Measurements from ENCODE around the gene ARHGAP4. TPM values are rescaled to one million over a fixed set of nuclear protein-coding genes. Genes with fewer than 3 reads are reported as not detected.

The ARHGAP4 gene
- total RNA-seq (2021) (47.0 and 86.0 TPM in 2 replicates), Bru-seq, nascent RNA (percentile 54 among the genes with signal in this experiment), BruChase-seq, experiment 1, labeled RNA remaining after a 2-hour chase (percentile 56 among the genes with signal in this experiment), BruChase-seq, experiment 2, labeled RNA remaining after a 6-hour chase (percentile 58 among the genes with signal in this experiment)
- long read RNA-seq, transcript ARHGAP4-201 (22 exons, 3,235 nt), result major isoform, 6 of 53 reads
- long read RNA-seq, partial matches to known transcripts, result 36 of 53 reads
- long read RNA-seq, other reads (novel, unspliced or antisense), result 9 of 53 reads

DNA sequence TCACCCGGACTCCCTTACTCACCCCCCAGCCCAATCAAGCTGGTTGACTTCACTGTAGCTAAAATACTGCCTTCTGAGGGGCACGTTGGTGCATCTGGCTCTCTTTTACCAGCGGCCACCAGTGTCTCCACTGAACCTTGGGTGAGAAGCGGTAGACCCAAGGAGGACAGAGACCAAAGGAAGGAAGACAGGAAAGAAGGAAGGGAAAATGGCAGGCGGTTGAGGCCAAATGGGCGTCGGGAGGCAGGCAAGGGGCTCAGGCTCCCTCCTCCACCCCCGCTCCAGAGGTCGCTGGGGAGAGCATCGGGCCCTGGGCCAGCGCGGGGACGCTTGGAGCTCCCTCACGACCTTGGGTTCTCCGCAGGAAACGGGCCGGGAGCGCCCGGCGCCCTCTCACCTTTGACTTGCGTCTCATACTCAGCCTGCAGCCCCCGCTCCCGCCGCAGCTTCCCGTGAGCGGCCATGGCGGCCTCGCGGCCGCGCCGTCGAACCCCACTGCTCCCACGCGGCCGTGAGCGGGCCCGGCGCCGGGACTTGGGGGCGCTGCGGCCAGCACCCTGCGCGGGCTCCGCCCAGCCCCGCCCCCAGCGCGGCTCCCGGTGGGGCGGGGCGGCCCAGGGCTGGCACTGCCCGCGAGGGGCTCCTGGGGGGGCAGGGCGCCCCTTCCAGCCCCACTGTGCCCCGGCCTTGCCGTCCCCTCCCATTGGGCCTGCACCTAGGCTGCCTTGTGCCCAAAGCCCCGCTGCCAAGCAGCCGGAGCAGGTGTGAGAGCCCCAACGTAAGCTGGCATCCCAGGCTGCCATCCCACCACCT is at the start of gene ARHGAP4:
Gene ARHGAP4, minus strand, starts transcription at position 526 of the 813 bp plus-strand sequence. Its CDS starts 62 bp downstream, at position 464.
- Histone ChIP-seq H3K4me1 (replicated peaks; ENCODE audit: insufficient read depth) (peaks cover 17% of the 10 kb centered on the region; the same call in 1 of the 2 replicates), H3K27ac (peak within 1 kb of the TSS; percentile 86), H3K79me2 (ENCODE audit: low read depth) (no peaks in the 10 kb centered on the region), H3K36me3 (ENCODE audit: low read depth) (no peaks in the 10 kb centered on the region), H3K4me2 (peak within 1 kb of the TSS; percentile 98), H3K4me3 (peak within 1 kb of the TSS; percentile 86; the same call in 1 of the 2 replicates), H2AFZ (no peak within 1 kb of the TSS), H3K27me3 (ENCODE audit: insufficient read depth, low read depth) (no peaks in the 10 kb centered on the region), H3K9me3 (ENCODE audit: insufficient read depth, low read depth) (no peaks in the 10 kb centered on the region), H3K9me2 (ENCODE audit: insufficient read depth) (no peaks in the 10 kb centered on the region), H3F3A (ENCODE audit: insufficient read depth, low read depth) (peaks cover 18% of the 10 kb centered on the region; the same call in 1 of the 2 replicates), H4K20me1 (ENCODE audit: insufficient read depth) (no peaks in the 10 kb centered on the region)
- TF ChIP-seq EZH2 (IDR thresholded peaks at IDR 0.05; ENCODE audit: low read depth), result no peak
- TF ChIP-seq, protein P1, sequence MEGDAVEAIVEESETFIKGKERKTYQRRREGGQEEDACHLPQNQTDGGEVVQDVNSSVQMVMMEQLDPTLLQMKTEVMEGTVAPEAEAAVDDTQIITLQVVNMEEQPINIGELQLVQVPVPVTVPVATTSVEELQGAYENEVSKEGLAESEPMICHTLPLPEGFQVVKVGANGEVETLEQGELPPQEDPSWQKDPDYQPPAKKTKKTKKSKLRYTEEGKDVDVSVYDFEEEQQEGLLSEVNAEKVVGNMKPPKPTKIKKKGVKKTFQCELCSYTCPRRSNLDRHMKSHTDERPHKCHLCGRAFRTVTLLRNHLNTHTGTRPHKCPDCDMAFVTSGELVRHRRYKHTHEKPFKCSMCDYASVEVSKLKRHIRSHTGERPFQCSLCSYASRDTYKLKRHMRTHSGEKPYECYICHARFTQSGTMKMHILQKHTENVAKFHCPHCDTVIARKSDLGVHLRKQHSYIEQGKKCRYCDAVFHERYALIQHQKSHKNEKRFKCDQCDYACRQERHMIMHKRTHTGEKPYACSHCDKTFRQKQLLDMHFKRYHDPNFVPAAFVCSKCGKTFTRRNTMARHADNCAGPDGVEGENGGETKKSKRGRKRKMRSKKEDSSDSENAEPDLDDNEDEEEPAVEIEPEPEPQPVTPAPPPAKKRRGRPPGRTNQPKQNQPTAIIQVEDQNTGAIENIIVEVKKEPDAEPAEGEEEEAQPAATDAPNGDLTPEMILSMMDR (conservative IDR thresholded peaks at IDR 0.05), result no peak
- DNase-seq, result peak in 1 of 2 experiments; percentile 40
- intact Hi-C loops (cut with micrococcal nuclease; ENCODE audit: unreplicated experiment), result no loop called here
- TSS peak; percentile 99 for BruUV-seq (replicated peaks)
- ChIA-PET CTCF (no interaction called here), POLR2A (ENCODE audit: unreplicated experiment) (interaction anchor here (0.5 to 0.6 kb wide), 2 partner anchors 9 to 132 kb away, joined by 4 to 7 read pairs; no protein-coding TSS in a partner anchor)

DNA sequence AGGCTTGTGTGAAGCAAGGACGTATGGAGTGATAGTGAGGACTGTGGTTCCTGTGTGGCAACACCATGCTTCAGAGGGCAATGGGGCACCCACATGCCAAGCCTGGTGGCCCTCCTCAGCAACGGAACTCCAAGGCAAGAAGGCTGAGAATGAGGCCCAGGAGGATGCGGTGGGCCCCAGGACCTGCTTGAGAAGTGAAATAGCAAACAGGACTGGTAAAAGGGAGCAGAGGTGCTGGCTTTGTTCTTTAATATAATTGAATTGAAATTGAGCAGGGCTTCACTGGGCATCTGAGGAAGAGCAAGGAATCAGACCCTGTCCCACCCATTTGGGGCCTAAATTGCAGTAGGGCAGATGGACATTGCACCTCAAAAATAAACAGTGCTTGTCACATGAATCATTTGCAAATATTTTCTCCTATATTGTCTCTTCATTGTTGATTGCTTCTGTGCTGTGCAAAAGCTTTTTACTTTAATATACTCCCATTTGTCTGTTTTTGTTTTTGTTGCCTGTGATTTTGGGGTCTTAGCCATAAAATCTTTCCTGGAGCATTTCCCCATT is 48.7 kb upstream of the ARHGAP4 start:
- no peaks in the 10 kb centered on the region for H3K27me3 ChIP-seq (ENCODE audit: insufficient read depth, low read depth)
- H3K36me3 ChIP-seq (ENCODE audit: low read depth), result no peaks in the 10 kb centered on the region
- peak overlapping the region; percentile 78; the same call in 1 of the 2 replicates for H3K4me2 ChIP-seq
- no peaks in the 10 kb centered on the region for H3K9me2 ChIP-seq (ENCODE audit: insufficient read depth)
- peaks cover 13% of the 10 kb centered on the region for H3K4me1 ChIP-seq (replicated peaks; ENCODE audit: insufficient read depth)
- peaks cover 2% of the 10 kb centered on the region for H4K20me1 ChIP-seq (ENCODE audit: insufficient read depth)
- H2AFZ ChIP-seq, result no peak overlapping the region
- intact Hi-C loops (cut with micrococcal nuclease; ENCODE audit: unreplicated experiment), result no loop called here
- peaks cover 9% of the 10 kb centered on the region; the same call in 1 of the 2 replicates for H3F3A ChIP-seq (ENCODE audit: insufficient read depth, low read depth)
- no TSS peak for BruUV-seq (replicated peaks)
- no peak overlapping the region for H3K27ac ChIP-seq
- DNase-seq, result no peak
- POLR2A ChIA-PET (ENCODE audit: unreplicated experiment), result no interaction called here
- H3K79me2 ChIP-seq (ENCODE audit: low read depth), result peaks cover 24% of the 10 kb centered on the region
- no peak overlapping the region for H3K4me3 ChIP-seq
- TF ChIP-seq EZH2 (IDR thresholded peaks at IDR 0.05; ENCODE audit: low read depth), result no peak
- TF ChIP-seq, protein P1 (conservative IDR thresholded peaks at IDR 0.05), result no peak
- no peaks in the 10 kb centered on the region for H3K9me3 ChIP-seq (ENCODE audit: insufficient read depth, low read depth)
- CTCF ChIA-PET, result no interaction called here

DNA sequence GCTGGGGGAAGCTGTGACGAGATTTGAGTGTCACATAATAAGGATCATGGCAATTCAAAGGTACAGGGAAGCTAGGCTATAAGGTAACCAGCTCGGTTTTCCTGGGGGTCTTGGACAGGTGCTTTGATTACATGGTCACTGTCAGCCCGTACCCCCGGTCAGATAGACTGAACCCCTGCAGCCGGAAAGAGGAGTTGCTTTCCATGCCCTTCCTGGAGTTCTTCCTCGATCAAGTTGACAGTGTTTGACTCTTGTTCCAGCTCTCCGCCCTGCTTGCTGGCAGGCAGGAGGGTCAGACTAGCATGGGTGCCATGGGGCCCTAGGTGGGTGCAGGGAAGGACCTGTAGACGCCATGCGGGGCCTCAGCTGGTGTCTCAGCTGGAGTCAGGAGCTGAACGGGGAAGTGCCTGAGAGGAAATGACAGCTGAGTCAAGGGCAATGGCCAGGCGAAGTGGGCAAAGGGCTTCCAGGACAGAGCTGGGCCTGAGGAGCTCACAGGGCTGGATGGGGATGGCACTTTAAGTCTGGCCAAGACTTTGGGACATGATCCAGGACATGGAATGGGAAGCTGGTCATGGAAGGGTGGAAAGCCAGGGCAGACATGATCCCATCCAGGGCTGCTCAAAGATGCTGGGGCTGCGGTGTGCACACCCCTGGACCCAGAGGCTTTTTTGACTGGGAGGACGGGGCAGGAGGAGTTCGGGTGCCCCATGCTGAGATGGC is 48.1 kb upstream of the ARHGAP4 start:
- Histone ChIP-seq H3F3A (ENCODE audit: insufficient read depth, low read depth) (peaks cover 9% of the 10 kb centered on the region; the same call in 1 of the 2 replicates), H3K36me3 (ENCODE audit: low read depth) (no peaks in the 10 kb centered on the region), H3K4me1 (replicated peaks; ENCODE audit: insufficient read depth) (peaks cover 13% of the 10 kb centered on the region), H3K9me3 (ENCODE audit: insufficient read depth, low read depth) (no peaks in the 10 kb centered on the region), H2AFZ (no peak overlapping the region), H3K9me2 (ENCODE audit: insufficient read depth) (no peaks in the 10 kb centered on the region), H3K4me2 (peak overlapping the region; percentile 78), H4K20me1 (ENCODE audit: insufficient read depth) (peaks cover 8% of the 10 kb centered on the region), H3K27me3 (ENCODE audit: insufficient read depth, low read depth) (no peaks in the 10 kb centered on the region), H3K4me3 (peak overlapping the region; percentile 56; the same call in 1 of the 2 replicates), H3K27ac (no peak overlapping the region), H3K79me2 (ENCODE audit: low read depth) (peaks cover 31% of the 10 kb centered on the region)
- ChIA-PET POLR2A (ENCODE audit: unreplicated experiment) (no interaction called here), CTCF (no interaction called here)
- BruUV-seq (replicated peaks), result no TSS peak
- TF ChIP-seq EZH2 (IDR thresholded peaks at IDR 0.05; ENCODE audit: low read depth), result no peak
- TF ChIP-seq, protein P1 (conservative IDR thresholded peaks at IDR 0.05), result no peak
- intact Hi-C loops (cut with micrococcal nuclease; ENCODE audit: unreplicated experiment), result no loop called here
- no peak for DNase-seq
